Measurements from ENCODE around the gene OR9Q2. TPM values are rescaled to one million over a fixed set of nuclear protein-coding genes. Genes with fewer than 3 reads are reported as not detected.

OR9Q2 gene, protein sequence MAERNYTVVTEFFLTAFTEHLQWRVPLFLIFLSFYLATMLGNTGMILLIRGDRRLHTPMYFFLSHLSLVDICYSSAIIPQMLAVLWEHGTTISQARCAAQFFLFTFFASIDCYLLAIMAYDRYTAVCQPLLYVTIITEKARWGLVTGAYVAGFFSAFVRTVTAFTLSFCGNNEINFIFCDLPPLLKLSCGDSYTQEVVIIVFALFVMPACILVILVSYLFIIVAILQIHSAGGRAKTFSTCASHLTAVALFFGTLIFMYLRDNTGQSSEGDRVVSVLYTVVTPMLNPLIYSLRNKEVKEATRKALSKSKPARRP
- not detected in 2 replicates for total RNA-seq

DNA sequence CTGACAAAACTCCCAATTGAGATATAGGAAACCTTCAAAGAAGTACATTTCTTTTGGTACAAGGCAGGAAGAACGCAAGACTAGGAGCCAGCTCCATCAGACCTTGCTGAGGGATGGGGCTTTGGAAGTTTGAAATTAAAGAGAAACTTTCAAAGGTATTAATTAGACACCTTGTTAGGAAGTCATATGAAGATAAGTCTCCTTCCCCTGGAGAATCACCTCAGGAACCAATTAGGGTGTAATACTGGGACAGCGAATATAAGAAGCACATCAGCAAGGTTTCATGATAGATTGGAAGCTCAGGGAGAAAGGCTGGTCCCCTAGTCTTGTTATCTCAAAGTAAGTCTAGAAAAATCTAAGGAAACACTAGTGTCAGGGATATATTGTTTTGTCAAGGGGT, at the start of gene OR9Q2:
Gene OR9Q2 (plus strand): TSS at position 301 of the 400 bp plus-strand sequence. CDS start 1,421 bp downstream, outside the sequence.

GRCh38 chr11:58204042-58204441, 15.2 kb downstream of the OR9Q2 start, which contains the start of gene OR1S2:
TSS of gene OR1S2 (minus strand) at chr11:58204142. CDS start at chr11:58204142, 0 bp downstream.

DNA sequence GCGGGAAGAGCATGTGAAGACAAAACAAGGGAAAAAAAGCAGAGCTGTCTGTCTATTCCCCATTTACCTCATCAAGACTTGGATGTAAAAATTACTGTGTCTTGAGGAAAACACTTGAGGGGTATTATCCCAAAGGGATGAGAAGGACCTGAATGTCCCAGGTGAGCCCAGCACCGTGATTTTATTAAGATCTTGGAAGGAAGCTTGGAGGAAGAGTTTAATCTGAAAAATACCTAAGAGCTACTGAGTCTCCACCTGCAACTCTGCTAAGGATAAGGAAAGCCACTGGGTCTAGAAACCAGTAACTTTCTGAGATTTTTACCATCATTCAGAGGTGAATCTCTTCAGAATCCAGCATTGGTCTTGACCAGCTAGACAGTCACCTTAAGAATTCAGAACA, 23.6 kb downstream of the OR9Q2 start, which contains the start of gene OR1S1:
Gene OR1S1 (plus strand): TSS at position 301 of the 400 bp plus-strand sequence.

Other genes starting within 250 kb of the OR9Q2 start
- gene OR9Q1, start 165.2 kb upstream of the OR9Q2 start, total RNA-seq: not detected in 2 replicates
- not detected in 2 replicates for gene OR6Q1, start 158.1 kb upstream of the OR9Q2 start, total RNA-seq
- gene OR9I1, start 63.5 kb upstream of the OR9Q2 start, total RNA-seq: not detected in 2 replicates
- gene OR1S2, start 15.1 kb downstream of the OR9Q2 start, total RNA-seq: not detected in 2 replicates
- gene OR1S1, start 23.6 kb downstream of the OR9Q2 start, total RNA-seq: not detected in 2 replicates
- not detected in 2 replicates for gene OR10Q1, start 39.8 kb downstream of the OR9Q2 start, total RNA-seq
- not detected in 2 replicates for gene OR10W1, start 79.2 kb downstream of the OR9Q2 start, total RNA-seq
- not detected in 2 replicates for gene OR5B17, start 170.0 kb downstream of the OR9Q2 start, total RNA-seq
- not detected in 2 replicates for gene OR5B3, start 217.8 kb downstream of the OR9Q2 start, total RNA-seq
- gene OR5B2, start 239.1 kb downstream of the OR9Q2 start, total RNA-seq: not detected in 2 replicates

Measured in hair follicle dermal papilla cell (primary cell).